Neutrophil (primary cell): Measurements from ENCODE around the gene PRPF19.

Experiments
- H3K27ac ChIP-seq: fragments of 200-600 bp; sonication (generic); 2 replicates; pipeline ENCODE4 v1.5.1; 2016; ENCODE audit warnings: mild to moderate bottlenecking, moderate library complexity
- H3K27me3 ChIP-seq: fragments of 200-600 bp; sonication (generic); 2 replicates; pipeline ENCODE4 v1.6.0; 2016; ENCODE audit warnings: mild to moderate bottlenecking
- H3K36me3 ChIP-seq: fragments of 200-600 bp; sonication (generic); 2 replicates; pipeline ENCODE4 v1.5.1; 2017
- H3K4me1 ChIP-seq, 2 experiments: fragments of 200-600 bp in 1 of 2; sonication (generic) in 1 of 2; 1 replicate in 1 of 2; 2 replicates in 1 of 2; pipeline versions ENCODE4 v1.5.1 to v1.6.1; 2013 to 2016; ENCODE audit warnings: low read depth in 1 of 2, low read length in 1 of 2, mild to moderate bottlenecking in 1 of 2, moderate library complexity in 1 of 2; ENCODE audit not compliant: control insufficient read depth in 1 of 2, insufficient read depth in 1 of 2
- H3K4me3 ChIP-seq, 2 experiments: fragments of 200-600 bp in 1 of 2; sonication (generic) in 1 of 2; 1 replicate in 1 of 2; 2 replicates in 1 of 2; pipeline ENCODE4 v1.5.1; 2013 to 2016; ENCODE audit warnings: low read depth in 1 of 2, low read length in 1 of 2, mild to moderate bottlenecking in 1 of 2, moderate library complexity in 1 of 2
- H3K9me3 ChIP-seq: fragments of 200-600 bp; sonication (generic); 2 replicates; pipeline ENCODE4 v1.5.1; 2016
- CTCF ChIP-seq: fragments of 200-600 bp; sonication (generic); IDR thresholded peaks from 2 replicates; pipeline ENCODE4 v1.5.1; 2016; ENCODE audit warnings: antibody characterized with exemption

PRPF19 gene

GRCh38 chr11:60908803-60909202, 2.4 kb upstream of the PRPF19 start:
- Histone ChIP-seq H3K27ac (no peak overlapping the region), H3K36me3 (no peaks in the 10 kb centered on the region), H3K27me3 (no peaks in the 10 kb centered on the region), H3K4me3 (no peak overlapping the region), H3K9me3 (no peaks in the 10 kb centered on the region), H3K4me1 (peaks cover 26% of the 10 kb centered on the region in 2 experiments)
- TF ChIP-seq CTCF: no peak

- Histone ChIP-seq H3K4me3 (peak overlapping the region; percentile 77 to 98), H3K36me3 (peaks cover 24% of the 10 kb centered on the region), H3K27ac (peak overlapping the region; percentile 91), H3K4me1 (peaks cover 20 to 21% of the 10 kb centered on the region in 2 experiments), H3K9me3 (no peaks in the 10 kb centered on the region), H3K27me3 (no peaks in the 10 kb centered on the region)
- no peak for TF ChIP-seq CTCF
Measured at GRCh38 chr11:60905551-60906113, 753 bp downstream of the PRPF19 start.

- TF ChIP-seq CTCF: no peak
- Histone ChIP-seq H3K27me3 (no peaks in the 10 kb centered on the region), H3K4me3 (peak overlapping the region in 1 of 2 experiments; percentile 77), H3K36me3 (peaks cover 29% of the 10 kb centered on the region), H3K9me3 (no peaks in the 10 kb centered on the region), H3K27ac (no peak overlapping the region), H3K4me1 (peaks cover 20 to 21% of the 10 kb centered on the region in 2 experiments)
Measured at GRCh38 chr11:60905047-60905446, 1.3 kb downstream of the PRPF19 start.

GRCh38 chr11:60902625-60903024, 3.8 kb downstream of the PRPF19 start:
- H3K36me3 ChIP-seq: peaks cover 38% of the 10 kb centered on the region
- peaks cover 20 to 21% of the 10 kb centered on the region in 2 experiments for H3K4me1 ChIP-seq

GRCh38 chr11:60900673-60901404, 5.5 kb downstream of the PRPF19 start:
- Histone ChIP-seq H3K9me3 (no peaks in the 10 kb centered on the region), H3K4me3 (no peak overlapping the region), H3K36me3 (peaks cover 55% of the 10 kb centered on the region), H3K4me1 (peaks cover 9 to 11% of the 10 kb centered on the region in 2 experiments), H3K27ac (no peak overlapping the region), H3K27me3 (no peaks in the 10 kb centered on the region)
- TF ChIP-seq CTCF: no peak

More at GRCh38 chr11:60902625-60903024, 3.8 kb downstream of the PRPF19 start:
- Histone ChIP-seq H3K4me3 (no peak overlapping the region), H3K27me3 (no peaks in the 10 kb centered on the region), H3K27ac (no peak overlapping the region), H3K9me3 (no peaks in the 10 kb centered on the region)
- no peak for TF ChIP-seq CTCF
